HG03159 (cell line): ENCODE data around the gene C9orf50.

Experiments used
- ATAC-seq: cut with Tn5 transposase; IDR thresholded peaks from one replicate; pipeline ENCODE4 v1.9.1; 2021; ENCODE audit warnings: mild to moderate bottlenecking, moderate library complexity; ENCODE audit not compliant: unreplicated experiment

Gene C9orf50

DNA sequence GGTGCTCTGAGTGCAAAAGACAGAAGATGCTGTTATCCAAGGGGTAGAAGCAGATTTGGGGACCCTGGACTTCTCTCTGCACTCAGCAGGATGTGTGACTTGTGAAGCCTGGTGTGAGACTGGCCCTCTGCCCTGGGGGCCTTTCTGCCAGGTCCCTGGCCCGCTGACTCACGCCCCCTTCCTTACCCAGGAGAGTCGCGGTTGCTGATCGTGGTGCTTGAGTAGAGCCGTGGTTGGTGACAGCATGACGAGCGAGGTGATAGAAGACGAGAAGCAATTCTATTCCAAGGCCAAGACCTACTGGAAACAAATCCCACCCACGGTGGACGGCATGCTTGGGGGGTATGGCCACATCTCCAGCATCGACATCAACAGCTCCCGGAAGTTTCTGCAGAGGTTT is 11.6 kb upstream of the C9orf50 start:
- ATAC-seq, result no peak

DNA sequence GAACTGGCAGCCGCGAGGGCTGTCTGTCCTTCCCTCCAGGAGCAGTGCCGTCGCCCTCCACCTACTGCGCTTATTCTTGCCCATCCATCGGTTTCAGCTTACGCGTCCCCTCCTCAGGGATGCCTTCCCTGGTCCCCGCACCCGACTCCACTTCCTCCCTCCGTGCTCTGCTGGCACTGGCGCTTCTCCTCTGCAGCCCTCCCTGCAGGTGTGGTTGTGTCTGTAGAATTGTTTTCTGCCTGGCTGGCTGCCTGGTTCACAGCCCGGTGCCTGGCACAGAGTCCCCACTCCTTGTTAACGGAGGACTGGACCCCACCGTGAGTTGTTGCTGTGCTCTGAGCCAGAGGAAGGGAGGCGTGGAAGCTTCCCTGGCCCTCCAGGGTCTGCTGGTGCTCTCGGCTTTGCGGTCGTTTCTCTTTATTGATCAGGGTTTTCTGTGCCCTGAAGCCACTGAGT is 10.8 kb upstream of the C9orf50 start:
- ATAC-seq, result no peak

DNA sequence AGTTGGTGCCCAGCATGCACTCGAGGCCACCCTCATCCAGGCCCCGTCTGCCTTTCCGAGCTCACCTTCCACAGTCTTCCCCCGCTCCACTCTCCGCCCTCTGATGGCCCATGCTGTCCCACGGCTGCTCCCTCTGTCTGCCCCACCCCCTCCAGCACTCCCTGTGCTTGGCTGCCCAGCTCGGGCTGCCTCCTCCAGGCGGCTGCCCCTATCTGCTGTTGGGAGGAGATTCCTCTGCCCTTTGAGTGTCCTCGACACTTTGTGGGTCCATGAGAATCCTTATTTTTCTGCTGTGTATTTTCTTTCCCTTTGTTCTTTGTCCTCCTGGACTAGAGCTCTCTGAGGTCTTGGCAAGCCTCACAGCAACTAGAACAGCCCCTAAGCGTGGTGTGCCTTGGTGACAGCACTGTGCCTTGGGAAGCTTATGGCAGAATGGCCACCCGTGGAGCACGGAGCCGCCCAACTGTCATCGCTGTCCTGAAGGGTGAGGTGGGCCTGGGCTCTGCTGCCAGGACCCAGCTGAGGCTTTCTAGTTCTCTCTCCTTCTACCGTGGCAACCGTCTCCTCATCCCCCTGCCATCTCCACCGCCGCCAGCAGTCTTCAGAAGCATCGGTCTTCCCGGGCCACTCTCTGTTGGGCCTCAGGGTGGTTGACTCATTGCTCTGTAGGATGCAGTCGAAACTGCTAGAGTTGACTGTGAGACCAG is 10.2 kb upstream of the C9orf50 start:
- ATAC-seq, result no peak

DNA sequence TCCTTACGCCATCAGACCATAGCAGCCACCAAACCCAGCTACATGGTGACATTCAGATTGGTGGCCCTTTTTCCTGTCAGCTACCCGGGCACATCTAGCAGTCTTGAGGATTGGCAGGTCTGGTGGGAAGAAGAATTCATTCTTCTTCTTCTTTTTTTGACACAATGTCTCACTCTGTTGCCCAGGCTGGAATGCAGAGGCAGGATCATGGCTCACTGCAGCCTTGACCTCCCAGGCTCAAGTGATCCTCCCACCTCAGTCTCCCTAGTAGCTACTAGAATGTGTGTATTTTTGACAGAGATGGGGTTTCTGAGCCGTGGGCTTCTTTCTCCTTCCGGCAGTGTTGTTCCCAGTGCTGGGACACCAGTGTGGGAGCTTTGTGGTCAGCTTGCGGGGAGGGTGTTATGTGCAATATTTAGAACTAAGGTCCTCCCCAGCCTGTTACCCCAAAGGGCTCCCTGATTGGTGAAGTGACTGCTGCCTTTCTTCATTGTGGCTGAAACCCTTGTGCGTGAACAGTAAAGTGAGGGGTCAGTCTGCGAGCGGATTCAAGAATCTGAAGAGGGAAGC is 8.4 kb upstream of the C9orf50 start:
- ATAC-seq, result no peak

GRCh38 chr9:129628709-129629108 is 7.8 kb upstream of the C9orf50 start:
- no peak for ATAC-seq

- no peak for ATAC-seq
These were observed 6.9 kb upstream of the C9orf50 start for GRCh38 chr9:129627556-129628440.

DNA sequence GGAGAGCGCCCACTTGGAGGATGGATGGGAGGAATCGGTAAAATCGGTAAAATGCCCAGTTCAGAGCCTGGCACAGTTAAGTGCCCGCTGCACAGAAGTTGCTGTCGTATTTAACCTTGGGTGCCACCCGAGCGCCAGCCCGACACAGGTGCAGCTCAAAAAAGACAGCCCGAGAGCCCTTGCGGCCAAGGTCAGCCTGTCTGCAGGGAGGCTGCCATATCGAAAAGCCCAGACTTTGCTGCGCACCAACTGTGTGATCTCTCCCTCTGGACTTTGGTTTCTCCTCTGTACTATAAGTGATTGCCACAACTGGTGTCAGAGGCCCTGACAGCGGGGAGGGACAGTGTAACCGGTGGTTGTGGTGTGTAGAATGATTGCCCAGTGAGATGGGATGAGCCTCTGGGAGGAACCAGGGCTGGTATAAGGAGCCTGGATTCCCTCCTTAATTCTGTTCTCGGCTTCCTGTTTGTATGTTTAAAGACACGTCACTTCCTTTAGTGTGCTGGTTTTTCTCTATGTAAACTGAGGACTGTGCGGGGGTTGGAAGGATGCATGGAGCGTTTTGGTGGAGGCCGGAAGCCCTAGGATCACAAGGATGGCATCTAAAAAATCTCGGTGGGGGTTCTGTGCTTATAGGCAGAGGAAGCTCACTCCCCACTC is 5.9 kb upstream of the C9orf50 start:
- ATAC-seq, result peak; percentile 10

DNA sequence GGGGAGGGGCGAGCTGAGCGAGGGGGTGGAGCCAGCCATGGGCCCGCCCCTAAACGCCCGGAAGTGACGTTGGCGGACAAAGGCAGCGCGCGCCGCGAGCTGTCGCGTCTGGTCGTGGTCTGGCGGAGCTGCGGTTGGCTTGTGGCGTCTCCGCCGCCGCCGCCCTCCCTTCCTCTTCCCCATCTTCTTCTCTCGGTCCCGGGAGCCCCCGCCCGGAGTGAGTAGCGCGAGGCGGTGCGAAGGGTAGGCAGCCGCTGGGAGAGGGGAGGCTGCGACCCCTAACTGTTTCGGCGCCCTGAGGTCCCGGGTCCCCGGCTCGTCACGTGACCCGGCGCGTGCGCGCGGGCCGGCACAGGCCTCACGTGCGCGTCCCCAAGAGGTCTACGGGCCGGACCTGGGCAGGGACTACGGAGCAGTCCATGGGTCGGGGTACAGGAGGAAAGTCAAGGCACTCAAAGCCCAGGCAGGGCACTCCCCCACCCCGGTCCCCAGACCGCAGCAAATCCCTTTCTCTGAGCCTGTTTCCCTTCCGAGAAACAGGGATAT is 5.3 kb upstream of the C9orf50 start, which contains the start of gene NTMT1:
Gene NTMT1, plus strand, starts transcription at position 85 of the 546 bp plus-strand sequence. CDS start 6,541 bp downstream, outside the sequence.
- ATAC-seq, result peak; percentile 70

DNA sequence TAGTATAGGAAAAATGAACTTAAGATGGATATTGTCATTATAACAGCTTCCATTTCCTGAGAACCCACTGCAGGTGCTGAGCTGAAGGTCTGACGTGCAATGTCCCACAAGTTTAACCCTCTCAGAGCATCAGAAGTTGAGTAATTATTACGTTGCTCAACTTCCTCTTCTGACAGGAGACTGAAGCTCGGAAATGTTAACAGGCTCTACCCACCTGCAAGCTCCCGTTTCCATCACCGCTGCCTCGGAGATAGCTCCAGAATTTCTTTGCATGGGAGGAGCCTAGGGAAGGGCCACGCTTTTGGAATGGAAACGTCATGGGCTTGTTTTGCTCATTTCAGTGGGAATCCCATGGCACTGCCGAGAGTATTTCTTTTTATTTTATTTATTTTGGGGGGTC is 4.0 kb upstream of the C9orf50 start:
- no peak for ATAC-seq

DNA sequence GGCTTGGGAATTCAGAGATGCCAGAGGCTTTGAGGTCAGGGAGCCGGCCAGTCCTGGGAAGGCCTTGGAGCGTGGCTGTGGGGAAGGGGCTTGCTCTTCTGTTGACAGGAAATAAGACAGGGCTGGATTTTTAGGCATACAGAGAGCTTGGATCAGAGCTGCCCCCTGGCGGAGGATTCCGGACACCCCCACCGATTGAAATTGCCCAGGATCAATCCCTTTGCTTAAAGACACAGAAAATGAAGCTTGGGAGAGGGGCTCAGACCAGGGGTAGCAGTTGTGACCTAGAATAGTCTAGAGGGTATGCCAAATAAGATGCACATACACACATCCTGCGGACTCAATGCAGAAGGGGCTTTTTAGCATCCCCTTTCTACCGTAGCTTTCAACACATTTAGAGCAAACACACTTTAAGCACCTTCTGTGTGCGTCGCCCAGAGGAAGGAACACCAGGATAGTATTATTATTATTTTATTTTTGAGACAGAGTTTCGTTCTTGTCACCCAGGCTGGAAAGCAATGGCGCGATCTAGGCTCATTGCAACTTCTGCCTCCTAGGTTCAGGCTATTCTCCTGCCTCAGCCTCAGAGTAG is 3.4 kb upstream of the C9orf50 start:
- no peak for ATAC-seq

DNA sequence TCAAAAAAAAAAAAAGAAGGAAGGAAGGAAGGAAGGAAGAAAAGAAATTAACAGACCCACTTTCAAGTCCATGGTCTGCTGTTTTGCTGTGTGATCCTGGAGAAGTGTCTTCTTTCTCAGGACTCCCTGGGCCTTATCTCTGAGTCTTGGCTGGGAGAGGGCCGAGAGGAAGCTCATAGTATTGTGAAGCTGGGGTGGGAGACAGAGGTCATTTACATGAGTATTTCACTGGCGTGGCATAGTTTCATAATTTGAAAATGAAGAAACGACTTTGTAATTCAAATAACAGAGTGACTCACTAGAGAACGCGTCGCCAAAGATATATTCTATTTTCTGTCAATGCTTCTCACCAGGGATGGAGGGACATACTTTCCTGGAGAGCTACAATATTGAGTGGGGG is 2.4 kb upstream of the C9orf50 start:
- ATAC-seq, result no peak

- ATAC-seq, result no peak
These were observed 873 bp downstream of the C9orf50 start for GRCh38 chr9:129619787-129620668.

GRCh38 chr9:129617167-129617566 is 3.7 kb downstream of the C9orf50 start:
- no peak for ATAC-seq

DNA sequence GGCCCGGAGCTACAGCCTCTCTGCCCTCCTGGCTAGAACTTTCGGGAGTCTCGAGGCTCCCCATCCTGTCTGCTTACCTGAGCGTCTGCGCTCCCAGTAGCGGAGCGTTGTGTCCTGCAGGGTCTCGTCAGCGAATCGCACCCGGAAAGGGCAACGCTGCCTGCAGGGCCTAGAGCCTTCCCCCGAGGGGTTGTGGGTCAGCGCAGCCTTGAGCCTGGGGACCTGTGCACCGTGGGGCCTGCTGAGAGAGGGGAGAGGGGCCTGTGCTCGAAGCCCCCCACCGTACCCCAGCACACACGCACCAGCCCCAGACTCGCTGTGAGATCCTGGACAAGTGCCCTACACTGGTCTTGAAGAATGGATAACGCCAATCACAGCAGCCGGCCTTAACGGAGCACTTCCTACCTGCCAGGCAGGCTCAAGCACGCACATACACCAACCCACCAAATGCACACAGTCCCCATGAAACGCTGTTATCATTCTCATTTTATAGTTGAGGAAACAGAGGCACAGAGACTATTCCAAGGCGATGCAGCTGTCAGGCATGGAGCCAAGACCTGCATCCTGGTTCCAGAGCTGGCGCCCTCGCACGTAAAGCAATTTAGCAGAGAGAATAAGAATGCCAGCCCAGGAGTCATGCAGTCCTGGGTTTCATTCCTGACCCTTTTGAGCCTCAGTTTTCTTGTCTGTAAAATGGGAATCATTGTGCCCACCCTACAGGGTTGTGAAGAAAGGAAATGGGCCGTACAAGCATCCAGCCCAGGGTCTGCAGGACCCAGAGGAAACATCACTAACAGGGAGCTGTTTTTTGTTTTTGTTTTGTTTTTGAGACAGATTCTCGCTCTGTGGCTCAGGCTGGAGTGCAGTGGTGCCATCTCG is 5.3 kb downstream of the C9orf50 start:
- no peak for ATAC-seq

GRCh38 chr9:129614932-129615331 is 6.0 kb downstream of the C9orf50 start:
- ATAC-seq, result no peak

DNA sequence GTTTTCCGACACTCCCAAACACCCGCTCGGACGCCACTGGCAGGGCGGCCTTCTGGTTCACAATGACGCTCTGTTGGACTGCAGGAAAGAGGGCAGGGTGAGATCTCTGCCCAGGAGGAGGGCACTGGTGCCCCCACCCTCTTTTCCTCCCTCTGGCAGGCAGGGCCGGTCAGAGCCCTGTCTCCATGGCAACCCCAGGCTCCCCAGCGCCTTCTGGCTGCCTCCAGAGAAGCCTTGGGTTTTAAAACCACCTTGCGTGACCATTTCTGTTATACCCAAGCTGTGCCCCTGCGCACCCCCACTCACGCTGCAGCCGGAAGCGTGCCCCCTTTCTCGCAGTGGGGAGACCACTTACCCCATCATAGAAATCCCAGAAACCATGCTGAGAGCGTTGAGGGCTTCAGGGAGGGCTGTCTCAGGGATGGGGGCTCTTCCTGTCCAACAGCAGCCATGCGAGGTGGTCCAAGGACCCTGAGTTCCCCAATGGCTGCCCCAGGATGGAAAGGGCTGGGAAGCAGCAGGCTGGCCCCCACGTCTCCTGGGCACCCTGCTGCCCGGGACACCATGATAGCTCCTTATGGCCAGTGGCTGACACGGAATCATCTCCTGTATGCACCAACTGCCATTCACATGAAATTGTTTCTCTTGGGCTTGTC is 7.3 kb downstream of the C9orf50 start:
- no peak for ATAC-seq

- no peak for ATAC-seq
These were observed 7.9 kb downstream of the C9orf50 start for GRCh38 chr9:129612815-129613519.
